Right lobe of liver (tissue), 4 donors: ENCODE measurements around the gene NEURL4.

Experiments
- POLR2A ChIP-seq: fragments of 450-650 bp; IDR thresholded peaks from one replicate; pipeline ENCODE4 v1.6.1; 2017; ENCODE audit warnings: antibody characterized with exemption, mild to moderate bottlenecking
- TF ChIP-seq, protein P1 (sequence below), 4 donors: fragments of 200-600 bp in 3 of 4; fragments of 450-650 bp in 1 of 4; IDR thresholded peaks; one replicate each; pipeline versions ENCODE4 v1.5.1 to v1.8.0; 2016 to 2022; ENCODE audit warnings: antibody characterized with exemption in 4 of 4, mild to moderate bottlenecking in 2 of 4
- donor health status: DM: no; HTN: no; CAD: no.
- donor health status: DM: no; HTN: no; CAD: no.
- donor health status: DM: no; HTN: yes; CAD: no.

DNA sequence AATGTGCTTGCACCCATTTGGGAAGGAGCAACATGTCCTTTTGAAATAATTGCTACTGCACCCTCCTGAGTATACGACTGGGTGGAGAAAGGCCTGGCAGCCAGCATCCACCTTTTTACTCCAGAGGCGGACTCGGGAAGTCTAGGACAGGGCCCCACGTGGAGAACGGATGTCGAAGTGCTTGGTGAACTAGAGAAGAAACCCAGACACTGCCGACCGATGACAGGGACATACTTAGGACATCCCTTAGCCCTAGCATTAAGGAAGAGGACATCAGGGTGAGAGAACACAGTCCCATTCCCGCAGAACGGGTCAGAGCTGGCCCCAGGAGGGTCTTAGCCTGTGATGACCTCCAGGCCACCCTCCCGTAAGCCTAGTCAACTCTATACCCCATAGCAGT lies 38.5 kb downstream of the NEURL4 start:
- TF ChIP-seq, protein P1, sequence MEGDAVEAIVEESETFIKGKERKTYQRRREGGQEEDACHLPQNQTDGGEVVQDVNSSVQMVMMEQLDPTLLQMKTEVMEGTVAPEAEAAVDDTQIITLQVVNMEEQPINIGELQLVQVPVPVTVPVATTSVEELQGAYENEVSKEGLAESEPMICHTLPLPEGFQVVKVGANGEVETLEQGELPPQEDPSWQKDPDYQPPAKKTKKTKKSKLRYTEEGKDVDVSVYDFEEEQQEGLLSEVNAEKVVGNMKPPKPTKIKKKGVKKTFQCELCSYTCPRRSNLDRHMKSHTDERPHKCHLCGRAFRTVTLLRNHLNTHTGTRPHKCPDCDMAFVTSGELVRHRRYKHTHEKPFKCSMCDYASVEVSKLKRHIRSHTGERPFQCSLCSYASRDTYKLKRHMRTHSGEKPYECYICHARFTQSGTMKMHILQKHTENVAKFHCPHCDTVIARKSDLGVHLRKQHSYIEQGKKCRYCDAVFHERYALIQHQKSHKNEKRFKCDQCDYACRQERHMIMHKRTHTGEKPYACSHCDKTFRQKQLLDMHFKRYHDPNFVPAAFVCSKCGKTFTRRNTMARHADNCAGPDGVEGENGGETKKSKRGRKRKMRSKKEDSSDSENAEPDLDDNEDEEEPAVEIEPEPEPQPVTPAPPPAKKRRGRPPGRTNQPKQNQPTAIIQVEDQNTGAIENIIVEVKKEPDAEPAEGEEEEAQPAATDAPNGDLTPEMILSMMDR (IDR thresholded peaks at IDR 0.05) = no peak
- TF ChIP-seq POLR2A = no peak
